Small intestine (tissue), 7 donors: ENCODE measurements around the gene SECTM1. TPM values are rescaled to one million over a fixed set of nuclear protein-coding genes. Genes with fewer than 3 reads are reported as not detected.

ENCODE experiments used
- DNase-seq, 2 donors: peaks; one replicate each; pipeline versions ENCODE4 v3.0.0 to v3.0.0-alpha.2; 2013
- FAIRE-seq: peaks from 2 replicates; lab custom pipeline; 2012; peaks lifted over from hg19 to GRCh38; lab: Jason Lieb, UNC
- H3K27ac ChIP-seq, 3 donors: one replicate each; pipeline ENCODE4 v1.5.1; 2013; ENCODE audit warnings: low read length in 2 of 3, mild to moderate bottlenecking in 2 of 3, control low read depth in 1 of 3, inconsistent platforms in 1 of 3, low read depth in 1 of 3, moderate library complexity in 1 of 3
- H3K27me3 ChIP-seq, 3 donors: one replicate each; pipeline ENCODE4 v1.6.1; 2013; ENCODE audit warnings: low read length in 3 of 3, inconsistent platforms in 1 of 3; ENCODE audit not compliant: control insufficient read depth in 3 of 3, insufficient read depth in 3 of 3
- H3K36me3 ChIP-seq, 3 donors: one replicate each; pipeline ENCODE4 v1.6.1; 2013; ENCODE audit warnings: low read length in 3 of 3, inconsistent platforms in 1 of 3, low read depth in 1 of 3, mild to moderate bottlenecking in 1 of 3, moderate library complexity in 1 of 3; ENCODE audit not compliant: control insufficient read depth in 3 of 3, insufficient read depth in 2 of 3
- H3K4me1 ChIP-seq, 3 donors: one replicate each; pipeline ENCODE4 v1.6.1; 2013; ENCODE audit warnings: low read length in 2 of 3, inconsistent platforms in 1 of 3, low read depth in 1 of 3, mild to moderate bottlenecking in 1 of 3, moderate library complexity in 1 of 3; ENCODE audit not compliant: control insufficient read depth in 3 of 3, insufficient read depth in 2 of 3
- H3K4me3 ChIP-seq, 3 donors: one replicate each; pipeline ENCODE4 v1.5.1; 2013; ENCODE audit warnings: low read length in 3 of 3, control low read depth in 1 of 3, inconsistent platforms in 1 of 3, low read depth in 1 of 3, mild to moderate bottlenecking in 1 of 3, moderate library complexity in 1 of 3
- H3K9me3 ChIP-seq, 2 donors: one replicate each; pipeline ENCODE4 v1.6.1; 2013; ENCODE audit warnings: low read depth in 1 of 2, low read length in 1 of 2; ENCODE audit not compliant: control insufficient read depth in 2 of 2, insufficient read depth in 1 of 2
- WGBS, 3 donors: extraction: QIAGEN DNeasy Blood & Tissue Kit; methylation state at CpG; one replicate each; pipeline ENCODE4 v1.1.7; 2013; 5-methylcytosine and 5-hydroxymethylcytosine counted together
- polyA plus RNA-seq, 4 donors: library from polyadenylated mRNA; stranded (reverse) in 3 of 4; unstranded in 1 of 4; fragments of 200-250 nt in 3 of 4; fragments of 120-200 nt in 1 of 4; gene quantifications; one replicate each; pipeline versions ENCODE4 v1.2.1 to v1.2.3, GENCODE V29; 2013
- donor health status: healthy with polysubstance abuse.
- donor health status: control.
- donor health status: control.
- donor health status: Bipolar disorder and iron deficiency.
- donor health status: healthy.

Gene SECTM1
- polyA plus RNA-seq, 4 donors: 13.6 to 81.9 (median 26.1) TPM

GRCh38 chr17:82292251-82293154, 41.1 kb downstream of the SECTM1 start:
- Histone ChIP-seq H3K9me3 (peaks cover 0 to 6% of the 10 kb centered on the region in 2 donors), H3K4me3 (peak overlapping the region; percentile 84 to 93 (median 85)), H3K36me3 (peaks cover 0 to 4% (median 0%) of the 10 kb centered on the region in 3 donors), H3K27ac (peak overlapping the region; percentile 98 to 100 (median 99)), H3K4me1 (peaks cover 7 to 48% (median 19%) of the 10 kb centered on the region in 3 donors), H3K27me3 (no peaks in the 10 kb centered on the region)
- FAIRE-seq: no peak
- peak; percentile 97 to 99 for DNase-seq
- WGBS, 3 donors: 2 to 3% (median 3%) methylated on average over 82 to 86 of the region's 86 CpGs

DNA sequence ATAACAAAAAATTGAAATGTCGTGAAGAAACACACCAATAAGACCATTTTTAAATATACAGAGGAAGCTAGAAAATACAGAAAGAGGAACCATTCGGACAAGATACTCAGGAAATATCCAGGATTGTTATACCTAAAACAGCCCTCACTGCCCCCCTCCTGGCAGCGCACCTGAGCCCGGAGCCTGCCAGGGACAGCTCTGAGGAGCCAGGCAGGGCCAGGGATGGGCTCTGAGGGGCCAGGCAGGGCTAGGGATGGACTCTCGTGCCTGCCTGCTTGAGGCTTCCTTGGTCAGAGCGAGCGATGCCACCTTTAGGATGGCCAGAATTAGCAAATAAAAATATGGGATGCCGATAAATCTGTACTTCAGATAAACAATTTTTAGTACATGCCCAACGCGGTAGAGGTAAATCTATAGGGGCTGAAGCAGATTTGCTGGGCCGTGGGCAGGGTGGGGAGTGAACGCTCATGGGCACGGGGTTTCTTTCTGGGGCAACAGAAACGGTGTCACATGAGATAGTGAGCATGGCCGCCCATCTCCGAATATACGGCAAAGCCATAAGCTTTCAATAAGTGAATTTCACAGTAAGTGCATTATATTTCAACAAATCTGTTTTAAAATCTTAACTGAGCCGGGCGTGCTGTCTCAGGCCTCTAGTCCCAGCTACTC, 41.9 kb downstream of the SECTM1 start:
- Histone ChIP-seq H3K4me1 (peaks cover 6 to 40% (median 16%) of the 10 kb centered on the region in 3 donors), H3K36me3 (peaks cover 0 to 4% (median 0%) of the 10 kb centered on the region in 3 donors), H3K27ac (peak overlapping the region in 1 of 3 donors; percentile 98), H3K4me3 (peak overlapping the region; percentile 84 to 93 (median 85)), H3K27me3 (no peaks in the 10 kb centered on the region), H3K9me3 (peaks cover 0 to 10% of the 10 kb centered on the region in 2 donors)
- 85 to 87% (median 86%) methylated on average over 19 of the region's 19 CpGs for WGBS, 3 donors
- no peak for FAIRE-seq
- DNase-seq: no peak

DNA sequence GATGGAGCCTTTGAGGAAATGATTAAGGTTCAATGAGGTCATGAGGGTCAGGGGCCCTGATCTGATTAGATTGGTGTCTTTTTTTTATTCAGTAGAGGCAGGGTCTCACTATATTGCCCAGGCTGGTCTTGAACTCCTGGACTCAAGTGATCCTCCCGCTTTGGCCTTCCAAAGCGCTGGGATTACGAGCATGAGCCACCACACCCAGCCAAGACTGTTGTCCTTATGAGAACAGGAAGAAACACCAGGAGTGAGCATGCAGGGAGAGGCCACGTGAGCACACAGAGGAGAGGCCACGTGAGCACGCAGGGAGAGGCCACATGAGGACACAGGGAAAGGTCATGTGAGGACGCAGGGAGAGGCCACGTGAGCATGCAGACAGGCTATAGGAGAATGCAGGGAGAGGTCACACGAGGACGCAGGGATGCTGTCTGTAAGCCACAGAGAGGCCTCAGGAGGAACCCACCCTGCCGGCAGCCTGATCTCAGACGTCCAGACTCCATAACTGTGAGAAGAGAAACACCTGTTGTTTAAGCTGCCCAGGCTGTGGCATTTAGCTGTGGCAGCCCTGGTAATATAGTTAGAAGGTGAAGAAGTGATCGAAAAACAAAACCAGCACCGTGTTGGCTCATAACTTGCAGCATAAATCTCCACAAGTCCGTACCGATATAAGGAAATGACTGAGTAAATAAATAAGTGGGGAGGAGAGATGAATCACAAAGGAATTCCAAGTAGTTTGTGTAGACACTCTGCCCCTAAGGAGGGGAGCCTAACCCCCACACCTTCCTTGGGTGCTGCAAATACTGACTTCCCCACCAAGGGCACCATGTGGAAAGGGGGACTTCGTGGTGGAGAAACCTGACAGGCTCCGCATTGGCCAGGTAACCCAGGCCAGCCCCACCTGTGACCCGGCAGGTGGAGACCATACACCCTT, 45.4 kb downstream of the SECTM1 start:
- no peaks in the 10 kb centered on the region for H3K27me3 ChIP-seq
- 18 to 44% (median 26%) methylated on average over 19 of the region's 19 CpGs for WGBS, 3 donors
- peaks cover 2 to 13% (median 8%) of the 10 kb centered on the region in 3 donors for H3K4me1 ChIP-seq
- H3K36me3 ChIP-seq: no peaks in the 10 kb centered on the region
- peak overlapping the region in 2 of 3 donors; percentile 57 to 96 for H3K27ac ChIP-seq
- no peak for FAIRE-seq
- peak; percentile 63 to 99 for DNase-seq
- peaks cover 0 to 10% of the 10 kb centered on the region in 2 donors for H3K9me3 ChIP-seq
- no peak overlapping the region for H3K4me3 ChIP-seq

DNA sequence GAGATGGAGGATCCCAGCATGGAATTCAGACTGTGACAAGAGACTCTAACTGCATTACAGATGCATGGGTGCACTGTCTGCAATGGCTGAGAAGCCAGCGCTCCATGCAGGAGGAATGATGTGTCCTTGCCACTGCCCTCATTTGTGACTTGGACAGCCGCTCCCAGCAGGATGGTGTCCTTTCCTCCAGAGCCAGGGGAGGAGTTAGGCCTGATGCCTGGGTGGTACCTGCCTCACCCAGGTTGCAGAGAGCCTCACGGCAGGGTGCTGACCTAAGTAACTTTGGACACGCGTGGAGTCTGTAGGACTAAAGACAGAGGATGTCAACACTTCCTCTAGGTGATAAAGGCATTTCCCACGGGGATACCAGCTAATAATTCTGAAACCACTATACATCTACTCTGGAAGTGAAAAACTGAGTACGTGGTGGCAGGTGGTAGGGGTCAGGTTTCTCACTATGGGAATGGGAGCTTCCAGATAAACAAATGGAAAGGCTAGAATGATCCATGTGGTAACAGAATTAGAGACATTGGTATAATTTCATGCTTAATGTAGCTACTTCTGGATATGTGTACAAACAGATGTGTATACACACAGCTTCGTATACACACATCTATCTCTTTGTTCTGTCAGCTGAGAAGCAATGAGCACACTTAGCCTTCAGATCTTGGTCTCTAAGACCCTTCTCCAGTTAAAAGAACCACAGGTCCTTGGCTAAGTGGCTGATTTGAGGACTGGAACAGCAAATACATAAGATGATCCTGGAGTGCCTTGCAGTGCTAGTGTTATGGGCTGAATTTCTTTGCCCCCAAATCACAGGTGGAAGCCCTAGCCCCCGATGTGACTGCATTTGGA, 46.3 kb downstream of the SECTM1 start:
- Histone ChIP-seq H3K27me3 (no peaks in the 10 kb centered on the region), H3K4me3 (no peak overlapping the region), H3K9me3 (peaks cover 0 to 10% of the 10 kb centered on the region in 2 donors), H3K4me1 (peaks cover 2 to 14% (median 8%) of the 10 kb centered on the region in 3 donors), H3K36me3 (no peaks in the 10 kb centered on the region), H3K27ac (peak overlapping the region in 1 of 3 donors; percentile 96)
- FAIRE-seq: no peak
- WGBS, 3 donors: 66 to 79% (median 73%) methylated on average over 9 of the region's 9 CpGs
- no peak for DNase-seq

- FAIRE-seq: no peak
- Histone ChIP-seq H3K4me1 (peaks cover 6 to 10% (median 8%) of the 10 kb centered on the region in 3 donors), H3K9me3 (peaks cover 0 to 10% of the 10 kb centered on the region in 2 donors), H3K36me3 (no peaks in the 10 kb centered on the region), H3K27me3 (no peaks in the 10 kb centered on the region), H3K4me3 (no peak overlapping the region), H3K27ac (peak overlapping the region in 1 of 3 donors; percentile 18)
- DNase-seq: no peak
- 64 to 80% (median 76%) methylated on average over 8 of the region's 8 CpGs for WGBS, 3 donors
These were observed 48.4 kb downstream of the SECTM1 start for GRCh38 chr17:82285141-82285540.

DNA sequence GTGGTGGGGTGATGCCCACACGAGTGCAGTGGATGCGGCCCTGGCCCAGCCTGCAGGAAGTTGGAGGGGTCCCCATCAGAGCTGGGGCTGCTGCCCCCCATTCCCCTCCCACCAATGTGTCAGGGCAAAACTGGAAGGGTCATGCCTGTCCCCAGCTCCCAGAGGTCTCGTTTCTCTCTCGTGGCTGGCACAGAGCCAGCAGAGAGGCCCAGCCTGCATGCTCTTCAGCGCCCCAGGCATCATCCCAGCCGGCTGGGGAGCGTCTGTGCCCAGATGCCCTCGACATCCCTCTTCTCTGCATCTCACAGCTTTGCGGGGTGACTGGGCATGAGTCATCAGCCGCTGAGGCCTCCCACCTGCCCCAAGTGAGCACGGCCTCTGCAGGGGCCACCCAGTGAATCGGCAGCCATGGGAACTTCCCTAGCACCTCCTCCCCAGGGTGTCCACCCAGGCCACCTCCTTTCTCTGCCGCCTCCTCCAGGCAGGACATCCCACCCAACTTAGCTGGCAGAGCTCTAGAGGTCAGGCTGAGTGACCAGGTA, 50.3 kb downstream of the SECTM1 start:
- no peak for FAIRE-seq

More for the DNA sequence above, 50.3 kb downstream of the SECTM1 start:
- peaks cover 0 to 17% of the 10 kb centered on the region in 2 donors for H3K9me3 ChIP-seq
- H3K4me3 ChIP-seq: no peak overlapping the region
- H3K27me3 ChIP-seq: no peaks in the 10 kb centered on the region
- H3K4me1 ChIP-seq: peaks cover 0 to 19% (median 6%) of the 10 kb centered on the region in 3 donors
- DNase-seq: peak in 1 of 2 donors; percentile 57
- H3K36me3 ChIP-seq: no peaks in the 10 kb centered on the region
- WGBS, 3 donors: 19 to 31% (median 24%) methylated on average over 13 of the region's 13 CpGs
- H3K27ac ChIP-seq: no peak overlapping the region
